ENCODE measurements around the gene NHSL2. TPM values are rescaled to one million over a fixed set of nuclear protein-coding genes. Genes with fewer than 3 reads are reported as not detected.

NHSL2 gene
- total and polyA plus RNA-seq, 10 donors: 0.24 to 20.8 (median 10.1) TPM

GRCh38 chrX:72031634-72032033 is 121.0 kb downstream of the NHSL2 start:
- Histone ChIP-seq H3K9me3 (peaks cover 0 to 12% (median 0%) of the 10 kb centered on the region in 8 donors), H3K36me3 (no peaks in the 10 kb centered on the region), H3K27ac (no peak overlapping the region), H3K27me3 (replicated peaks in 1 of 7) (peaks cover 0 to 10% (median 0%) of the 10 kb centered on the region in 7 donors), H3K4me1 (no peaks in the 10 kb centered on the region), H3K4me3 (no peak overlapping the region)
- intact Hi-C loops (cut with DNase I; ENCODE audit: low total_unique reads): no loop called here
- 50 to 86% (median 65%) methylated on average over 5 of the region's 5 CpGs for WGBS, 5 donors
- TF ChIP-seq POLR2A (IDR thresholded peaks at IDR 0.05) (no peak), POLR2AphosphoS5 (IDR thresholded peaks at IDR 0.05) (no peak), CTCF (IDR thresholded peaks at IDR 0.05 in 8 of 11, conservative IDR thresholded peaks at IDR 0.05 in 3 of 11) (no peak)
- no peak for DNase-seq

- H3K4me1 ChIP-seq: no peaks in the 10 kb centered on the region
- WGBS, 5 donors: 49 to 86% (median 71%) methylated on average over 1 to 2 of the region's 2 CpGs
- intact Hi-C loops (cut with DNase I; ENCODE audit: low total_unique reads): no loop called here
Measured at GRCh38 chrX:72037601-72038000, 127.0 kb downstream of the NHSL2 start.

GRCh38 chrX:72038016-72038415 is 127.4 kb downstream of the NHSL2 start:
- Histone ChIP-seq H3K27ac (no peak overlapping the region), H3K36me3 (no peaks in the 10 kb centered on the region), H3K4me3 (no peak overlapping the region), H3K27me3 (replicated peaks in 1 of 7) (peaks cover 0 to 5% (median 0%) of the 10 kb centered on the region in 7 donors), H3K9me3 (peaks cover 0 to 17% (median 0%) of the 10 kb centered on the region in 8 donors), H3K4me1 (no peaks in the 10 kb centered on the region)
- DNase-seq: no peak
- TF ChIP-seq POLR2A (IDR thresholded peaks at IDR 0.05) (no peak), CTCF (IDR thresholded peaks at IDR 0.05 in 8 of 11, conservative IDR thresholded peaks at IDR 0.05 in 3 of 11) (no peak), POLR2AphosphoS5 (IDR thresholded peaks at IDR 0.05) (no peak)
- intact Hi-C loops (cut with DNase I; ENCODE audit: low total_unique reads): no loop called here
- 64 to 94% (median 77%) methylated on average over 4 of the region's 4 CpGs for WGBS, 5 donors

More at GRCh38 chrX:72037601-72038000, 127.0 kb downstream of the NHSL2 start:
- H3K36me3 ChIP-seq: no peaks in the 10 kb centered on the region
- TF ChIP-seq POLR2AphosphoS5 (IDR thresholded peaks at IDR 0.05): no peak
- TF ChIP-seq POLR2A (IDR thresholded peaks at IDR 0.05): no peak
- TF ChIP-seq CTCF (IDR thresholded peaks at IDR 0.05 in 8 of 11, conservative IDR thresholded peaks at IDR 0.05 in 3 of 11): no peak
- H3K4me3 ChIP-seq: no peak overlapping the region
- H3K27me3 ChIP-seq (replicated peaks in 1 of 7): peaks cover 0 to 5% (median 0%) of the 10 kb centered on the region in 7 donors
- H3K27ac ChIP-seq: no peak overlapping the region
- no peak for DNase-seq
- H3K9me3 ChIP-seq: peaks cover 0 to 17% (median 0%) of the 10 kb centered on the region in 8 donors

GRCh38 chrX:72038868-72039267 is 128.2 kb downstream of the NHSL2 start:
- TF ChIP-seq POLR2A (IDR thresholded peaks at IDR 0.05): no peak
- TF ChIP-seq POLR2AphosphoS5 (IDR thresholded peaks at IDR 0.05): no peak
- WGBS, 5 donors: 78 to 98% (median 87%) methylated on average over 2 of the region's 2 CpGs
- H3K36me3 ChIP-seq: no peaks in the 10 kb centered on the region
- H3K4me3 ChIP-seq: no peak overlapping the region
- DNase-seq: no peak
- H3K27ac ChIP-seq: no peak overlapping the region
- H3K9me3 ChIP-seq: peaks cover 0 to 10% (median 0%) of the 10 kb centered on the region in 8 donors
- H3K4me1 ChIP-seq: no peaks in the 10 kb centered on the region
- H3K27me3 ChIP-seq (replicated peaks in 1 of 7): peaks cover 0 to 5% (median 0%) of the 10 kb centered on the region in 7 donors
- intact Hi-C loops (cut with DNase I; ENCODE audit: low total_unique reads): no loop called here

All from spleen (tissue), 11 donors.